GM12801 (cell line): Measurements from ENCODE around the gene GABRR3.

ENCODE experiments used
- TF ChIP-seq, protein P1 (sequence below): IDR thresholded peaks from one replicate; pipeline ENCODE4 v1.5.1; 2011; ENCODE audit warnings: control low read depth; ENCODE audit not compliant: insufficient read length; ENCODE audit errors: extremely low read depth

GABRR3 gene

DNA sequence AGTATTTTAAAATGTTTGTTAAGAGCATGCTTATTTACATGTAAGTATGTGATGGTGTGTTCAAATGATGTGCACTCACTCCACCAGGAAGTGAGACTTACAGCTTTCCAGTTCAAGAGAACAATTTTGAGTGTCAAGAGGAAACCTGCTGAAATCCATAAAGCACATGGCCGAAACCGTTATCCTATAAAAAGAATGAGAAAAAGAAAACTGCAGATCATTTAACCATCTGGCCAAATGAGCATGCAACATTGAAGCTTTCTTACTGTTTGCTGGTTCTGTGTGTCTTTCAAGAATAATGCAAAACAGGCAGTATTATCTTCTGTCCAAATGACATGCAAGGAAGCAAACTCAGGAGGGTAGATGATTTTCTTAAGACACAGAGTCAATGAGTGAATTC, 26.3 kb downstream of the GABRR3 start:
- TF ChIP-seq, protein P1, sequence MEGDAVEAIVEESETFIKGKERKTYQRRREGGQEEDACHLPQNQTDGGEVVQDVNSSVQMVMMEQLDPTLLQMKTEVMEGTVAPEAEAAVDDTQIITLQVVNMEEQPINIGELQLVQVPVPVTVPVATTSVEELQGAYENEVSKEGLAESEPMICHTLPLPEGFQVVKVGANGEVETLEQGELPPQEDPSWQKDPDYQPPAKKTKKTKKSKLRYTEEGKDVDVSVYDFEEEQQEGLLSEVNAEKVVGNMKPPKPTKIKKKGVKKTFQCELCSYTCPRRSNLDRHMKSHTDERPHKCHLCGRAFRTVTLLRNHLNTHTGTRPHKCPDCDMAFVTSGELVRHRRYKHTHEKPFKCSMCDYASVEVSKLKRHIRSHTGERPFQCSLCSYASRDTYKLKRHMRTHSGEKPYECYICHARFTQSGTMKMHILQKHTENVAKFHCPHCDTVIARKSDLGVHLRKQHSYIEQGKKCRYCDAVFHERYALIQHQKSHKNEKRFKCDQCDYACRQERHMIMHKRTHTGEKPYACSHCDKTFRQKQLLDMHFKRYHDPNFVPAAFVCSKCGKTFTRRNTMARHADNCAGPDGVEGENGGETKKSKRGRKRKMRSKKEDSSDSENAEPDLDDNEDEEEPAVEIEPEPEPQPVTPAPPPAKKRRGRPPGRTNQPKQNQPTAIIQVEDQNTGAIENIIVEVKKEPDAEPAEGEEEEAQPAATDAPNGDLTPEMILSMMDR: no peak

DNA sequence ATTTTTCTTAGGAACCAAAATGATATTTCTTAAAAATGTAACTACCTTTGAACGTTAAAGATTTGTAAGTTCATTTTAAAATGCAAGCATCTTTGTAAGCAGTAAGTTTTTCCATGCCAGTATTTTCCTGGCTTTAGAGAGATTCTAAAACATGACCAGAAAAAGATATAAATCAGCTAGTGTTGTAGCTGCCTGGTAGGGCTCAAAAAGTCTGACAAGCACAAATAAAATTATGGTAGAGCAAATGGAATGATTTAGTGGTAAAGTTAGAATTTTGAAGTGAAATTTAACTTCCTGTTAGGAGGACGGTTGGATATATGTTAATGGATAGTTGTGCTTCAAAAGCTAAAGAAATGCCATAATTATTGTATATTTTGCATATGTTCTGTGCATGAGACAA, 29.7 kb downstream of the GABRR3 start:
- TF ChIP-seq, protein P1: no peak

DNA sequence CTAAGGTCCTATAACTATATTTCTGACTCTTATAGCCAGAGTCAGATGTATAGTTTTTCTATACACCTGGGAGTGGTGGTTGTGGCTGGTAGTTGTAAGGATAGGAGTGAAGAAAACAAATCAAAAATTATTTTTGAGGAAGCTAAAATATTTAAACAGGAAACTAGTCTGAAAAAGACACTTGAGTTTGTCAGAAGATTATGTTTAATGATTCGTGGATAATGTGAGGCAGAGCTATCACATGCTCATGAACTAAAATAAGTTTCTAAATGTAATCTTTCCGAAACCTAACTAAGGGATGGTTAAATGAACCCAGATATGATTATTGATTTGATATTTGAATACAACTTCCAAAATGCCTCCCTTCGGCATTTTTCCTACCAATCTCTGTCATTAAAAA, 30.4 kb downstream of the GABRR3 start:
- TF ChIP-seq, protein P1: no peak

DNA sequence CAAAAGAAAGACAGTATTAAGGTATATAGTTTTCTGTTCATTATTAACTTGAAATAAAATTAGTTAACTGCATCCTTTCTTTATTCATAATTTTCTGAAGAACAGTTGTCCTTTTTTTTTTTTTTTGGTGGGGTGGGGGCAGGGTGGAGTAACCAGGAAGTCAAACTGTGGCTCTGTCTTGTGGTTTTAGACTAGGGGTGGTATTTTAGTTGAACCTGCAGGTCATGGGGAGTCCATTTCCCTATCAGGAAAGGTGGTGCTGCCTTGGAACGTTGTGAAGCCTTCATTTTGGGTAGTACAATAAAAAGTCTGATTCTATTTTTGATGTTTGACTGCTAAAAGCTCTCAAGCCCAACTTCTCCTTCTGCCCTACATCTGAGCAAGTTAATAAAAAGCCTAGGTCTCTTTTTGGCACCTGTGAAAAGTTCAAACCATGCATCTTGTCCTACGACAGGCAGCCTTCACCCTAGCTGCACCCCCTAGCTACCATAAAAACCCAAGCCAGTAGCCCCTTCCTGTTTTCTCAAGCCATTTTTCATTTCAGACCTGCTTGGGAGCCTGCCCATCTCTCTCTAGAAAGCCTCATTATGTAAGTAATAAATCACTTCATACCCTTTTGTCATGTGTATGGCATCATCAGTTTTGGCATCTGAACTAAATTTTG, 31.7 kb downstream of the GABRR3 start:
- TF ChIP-seq, protein P1: no peak

DNA sequence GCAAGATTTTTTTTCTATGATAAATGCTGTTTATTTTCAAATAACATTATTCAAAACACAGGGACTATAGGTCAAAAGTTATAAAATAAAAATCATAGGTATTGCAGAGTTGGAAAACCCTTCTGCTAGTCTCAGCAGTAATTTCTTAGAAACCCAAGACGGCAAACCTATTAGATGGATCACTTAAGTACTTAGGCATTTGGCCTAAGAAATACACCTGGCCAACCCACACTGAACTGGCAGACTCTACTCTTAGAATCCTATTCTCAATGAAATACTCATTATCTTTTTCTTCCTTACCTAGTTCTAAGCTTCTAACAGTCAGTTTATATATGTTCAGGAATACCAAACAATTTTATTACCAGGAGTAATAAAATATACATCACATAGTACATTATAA, 32.4 kb downstream of the GABRR3 start:
- TF ChIP-seq, protein P1: no peak

DNA sequence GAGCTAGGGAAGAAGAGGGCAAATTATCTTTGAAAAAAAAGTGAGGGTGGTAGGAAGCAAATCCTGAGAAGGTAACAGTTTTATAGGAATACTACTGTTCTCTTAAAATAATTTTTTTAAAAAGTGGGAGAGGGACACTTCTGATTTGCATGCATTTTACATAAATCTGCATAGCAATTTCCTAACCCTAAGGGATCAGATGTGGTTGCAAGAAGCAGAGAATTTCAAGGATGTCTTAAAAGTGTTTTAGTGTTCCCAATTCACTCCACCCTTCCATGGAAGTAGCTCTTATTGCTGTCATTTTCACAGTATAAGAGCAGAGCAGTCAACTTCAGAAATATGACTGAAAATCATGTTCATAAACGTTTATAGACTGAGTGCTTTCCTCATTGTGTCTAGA, 35.1 kb downstream of the GABRR3 start:
- TF ChIP-seq, protein P1: no peak

DNA sequence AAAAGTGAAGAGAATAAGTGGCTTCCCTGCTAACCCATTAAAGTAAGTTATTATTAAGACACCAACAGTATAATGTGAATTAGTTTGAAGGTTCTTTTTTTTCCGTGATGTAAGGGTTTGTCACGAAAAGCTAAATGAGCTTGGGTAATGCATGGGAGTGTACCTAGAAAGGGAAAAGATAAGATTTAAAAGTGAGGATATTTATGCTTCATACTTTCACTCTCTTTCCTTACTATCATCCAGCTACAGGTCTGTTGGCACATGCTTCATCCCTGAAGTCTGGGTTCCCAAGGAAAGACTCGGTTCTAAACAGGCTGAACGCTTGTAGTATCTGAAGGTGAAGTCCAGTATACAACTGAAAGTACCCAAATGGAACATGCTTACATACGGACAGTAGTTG, 36.0 kb downstream of the GABRR3 start:
- TF ChIP-seq, protein P1: no peak
